ENCODE results near the gene PSMB11.

Gene PSMB11

DNA sequence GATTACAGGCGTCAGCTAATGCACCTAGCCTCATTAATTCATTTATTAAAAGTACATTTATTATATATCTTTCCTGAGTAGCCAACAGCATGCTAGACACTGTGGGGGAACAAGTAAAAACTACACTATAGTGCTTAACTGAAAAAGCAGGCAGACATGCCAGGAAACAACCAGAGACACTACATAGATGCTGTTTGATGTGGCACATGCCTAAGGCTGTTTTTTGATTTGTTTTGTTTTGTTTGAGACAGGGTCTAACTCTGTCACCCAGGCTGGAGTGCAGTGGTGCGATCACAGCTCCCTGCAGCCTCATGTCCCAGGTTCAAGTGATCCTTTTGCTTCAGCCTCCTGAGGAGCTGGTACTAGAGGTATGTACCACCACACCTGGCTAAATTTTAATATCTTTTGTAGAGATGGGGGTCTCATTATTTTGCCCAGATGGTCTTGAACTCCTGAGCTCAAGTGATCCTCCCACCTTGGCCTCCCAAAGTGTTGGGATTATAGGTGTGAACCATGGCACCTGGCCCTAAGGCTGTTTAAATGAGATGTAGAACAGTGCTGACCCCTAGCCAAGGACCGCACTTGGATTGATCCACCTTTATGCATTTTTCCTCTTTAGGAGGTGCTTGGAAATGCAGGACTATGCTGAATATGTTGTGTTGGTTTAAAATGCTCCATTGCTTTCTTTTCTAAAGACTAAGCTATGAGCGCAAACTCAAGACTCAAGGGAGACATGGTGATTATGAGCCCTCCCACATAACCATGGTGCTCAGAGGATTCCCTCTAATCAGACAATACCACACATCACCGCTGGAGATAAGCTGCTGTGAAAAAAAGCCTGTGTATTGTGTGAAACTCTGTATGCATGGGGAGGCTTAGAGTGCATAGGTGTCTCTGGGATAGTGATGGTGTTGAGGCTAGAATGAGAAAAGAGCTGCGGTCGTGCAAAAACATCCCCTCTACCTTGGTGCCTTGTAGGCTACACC, 21.6 kb upstream of the PSMB11 start:
- Histone ChIP-seq H3K27me3 (ENCODE audit: insufficient read depth, low read length) (no peaks in the 10 kb centered on the region), H3K9ac (ENCODE audit: low read depth, low read length) (no peak overlapping the region), H3K9me3 (ENCODE audit: insufficient read depth, low read depth, low read length) (no peaks in the 10 kb centered on the region), H3K36me3 (ENCODE audit: insufficient read depth, low read depth, low read length) (peaks cover 30% of the 10 kb centered on the region), H3K4me1 (ENCODE audit: insufficient read depth, low read length) (0 out of 2 replicates have a peak, but pooled peaks cover under 1% of the 10 kb centered on the region), H3K27ac (ENCODE audit: low read length) (no peak overlapping the region), H3K4me3 (ENCODE audit: low read length) (no peak overlapping the region)

DNA sequence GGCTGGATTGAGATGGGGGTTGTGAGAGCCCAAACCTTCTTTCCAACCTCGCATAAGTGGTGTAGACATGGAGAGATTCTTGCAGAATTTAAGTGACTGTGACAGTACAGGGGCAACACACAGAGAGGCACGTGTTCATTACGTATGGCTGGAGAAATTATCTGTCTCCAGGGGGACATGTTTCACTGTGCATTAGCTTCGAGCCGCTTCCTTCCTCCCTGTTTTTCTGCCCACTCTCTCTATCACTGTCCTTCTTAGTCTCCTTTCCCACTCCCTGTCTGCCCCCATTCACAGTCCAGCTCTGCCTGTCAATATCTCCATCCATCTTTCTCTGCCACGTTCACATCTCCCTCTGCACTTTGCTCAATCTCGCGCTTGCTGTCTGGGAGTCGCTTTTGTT, 20.6 kb upstream of the PSMB11 start:
- peaks cover 40% of the 10 kb centered on the region for H3K36me3 ChIP-seq (ENCODE audit: insufficient read depth, low read depth, low read length)
- H3K4me3 ChIP-seq (ENCODE audit: low read length) = no peak overlapping the region
- H3K9ac ChIP-seq (ENCODE audit: low read depth, low read length) = no peak overlapping the region
- H3K27ac ChIP-seq (ENCODE audit: low read length) = no peak overlapping the region
- 0 out of 2 replicates have a peak, but pooled peaks cover 5% of the 10 kb centered on the region for H3K4me1 ChIP-seq (ENCODE audit: insufficient read depth, low read length)
- H3K9me3 ChIP-seq (ENCODE audit: insufficient read depth, low read depth, low read length) = no peaks in the 10 kb centered on the region
- no peaks in the 10 kb centered on the region for H3K27me3 ChIP-seq (ENCODE audit: insufficient read depth, low read length)

DNA sequence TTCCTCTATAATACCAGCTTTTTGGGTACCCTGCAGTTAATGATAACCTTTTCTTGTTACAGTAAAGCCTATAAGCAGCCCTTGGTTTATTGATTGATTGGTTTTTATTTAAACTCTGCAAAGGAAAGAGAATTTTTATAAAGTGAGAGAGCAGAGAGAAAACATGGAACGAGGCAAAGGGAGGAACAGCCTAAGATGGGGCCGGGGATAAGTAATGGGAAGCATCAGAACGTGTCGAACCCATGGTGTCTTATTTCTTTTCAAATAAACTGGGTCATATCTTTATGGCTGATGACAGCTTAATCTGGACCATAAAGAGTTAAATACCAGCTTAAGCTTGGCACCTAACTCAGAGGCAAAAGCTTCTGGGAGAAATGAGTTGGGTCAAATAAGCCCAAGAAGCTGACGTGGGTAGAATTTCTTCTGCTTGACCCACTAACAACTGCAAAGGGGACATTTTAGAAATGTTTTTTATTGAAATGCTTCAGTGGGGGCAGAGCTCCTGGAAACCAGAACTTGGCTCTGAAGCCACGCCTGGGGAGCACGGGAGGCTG, 20.0 kb upstream of the PSMB11 start:
- H3K27ac ChIP-seq (ENCODE audit: low read length) = no peak overlapping the region
- no peaks in the 10 kb centered on the region for H3K27me3 ChIP-seq (ENCODE audit: insufficient read depth, low read length)
- H3K9ac ChIP-seq (ENCODE audit: low read depth, low read length) = no peak overlapping the region
- peaks cover 41% of the 10 kb centered on the region for H3K36me3 ChIP-seq (ENCODE audit: insufficient read depth, low read depth, low read length)
- 0 out of 2 replicates have a peak, but pooled peaks cover 5% of the 10 kb centered on the region for H3K4me1 ChIP-seq (ENCODE audit: insufficient read depth, low read length)
- no peak overlapping the region for H3K4me3 ChIP-seq (ENCODE audit: low read length)
- no peaks in the 10 kb centered on the region for H3K9me3 ChIP-seq (ENCODE audit: insufficient read depth, low read depth, low read length)

DNA sequence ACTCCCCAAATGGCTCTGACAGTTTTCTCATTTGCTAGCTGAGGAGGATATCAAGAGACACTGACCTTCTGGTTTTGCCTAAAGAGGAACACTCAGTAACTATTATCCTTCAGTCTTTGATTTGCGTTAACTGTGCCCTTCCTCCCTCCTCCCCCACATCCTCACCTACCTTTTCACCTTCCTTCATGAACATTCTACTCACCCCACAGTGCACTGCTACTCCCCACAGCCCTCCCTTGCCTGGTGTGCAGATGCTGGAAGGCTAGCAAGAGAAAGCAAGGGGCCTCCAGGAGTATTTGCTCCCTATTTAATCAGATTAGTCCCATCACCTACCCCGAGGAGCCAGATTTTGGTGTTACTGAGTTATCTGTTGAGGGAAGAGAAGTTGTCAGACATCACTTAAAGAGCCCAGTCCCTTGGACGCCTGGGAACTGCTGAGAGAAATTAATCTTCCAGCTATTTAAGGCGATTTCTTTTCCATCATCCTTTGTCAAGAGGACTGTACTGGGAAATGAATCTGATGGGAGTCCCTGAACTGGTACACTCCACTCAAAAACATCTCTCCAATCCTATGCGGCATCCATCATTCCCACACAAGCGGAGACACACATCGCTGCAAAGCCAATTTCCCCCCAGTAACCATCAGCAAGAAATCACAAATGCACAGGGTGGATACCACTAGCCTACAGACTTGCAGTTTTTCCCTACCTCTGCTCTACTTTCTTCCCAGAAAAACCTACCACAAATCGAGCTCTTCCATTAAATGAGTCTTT, 18.8 kb upstream of the PSMB11 start:
- Histone ChIP-seq H3K27ac (ENCODE audit: low read length) (no peak overlapping the region), H3K4me3 (ENCODE audit: low read length) (no peak overlapping the region), H3K9ac (ENCODE audit: low read depth, low read length) (no peak overlapping the region), H3K9me3 (ENCODE audit: insufficient read depth, low read depth, low read length) (no peaks in the 10 kb centered on the region), H3K4me1 (ENCODE audit: insufficient read depth, low read length) (0 out of 2 replicates have a peak, but pooled peaks cover 5% of the 10 kb centered on the region), H3K36me3 (ENCODE audit: insufficient read depth, low read depth, low read length) (peaks cover 49% of the 10 kb centered on the region), H3K27me3 (ENCODE audit: insufficient read depth, low read length) (no peaks in the 10 kb centered on the region)

DNA sequence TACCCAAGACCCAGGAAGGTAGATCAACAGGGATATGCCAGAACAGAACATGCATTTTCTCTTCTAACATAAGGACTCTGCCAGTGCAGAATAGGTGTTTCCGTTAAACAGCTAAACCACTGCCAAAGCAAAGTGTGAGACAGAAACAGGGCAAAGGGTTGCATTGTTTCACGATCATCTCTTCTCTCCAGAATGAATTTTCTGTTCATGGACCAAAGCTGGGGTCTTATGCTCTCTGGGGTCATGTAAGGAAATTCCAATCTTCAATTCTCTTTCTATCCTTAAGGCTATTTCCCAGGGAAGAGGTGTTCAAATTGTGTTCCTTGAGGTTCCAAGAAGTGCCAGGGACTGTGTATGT, 18.2 kb upstream of the PSMB11 start:
- no peaks in the 10 kb centered on the region for H3K9me3 ChIP-seq (ENCODE audit: insufficient read depth, low read depth, low read length)
- H3K36me3 ChIP-seq (ENCODE audit: insufficient read depth, low read depth, low read length) = peaks cover 55% of the 10 kb centered on the region
- H3K27me3 ChIP-seq (ENCODE audit: insufficient read depth, low read length) = no peaks in the 10 kb centered on the region
- H3K9ac ChIP-seq (ENCODE audit: low read depth, low read length) = no peak overlapping the region
- no peak overlapping the region for H3K27ac ChIP-seq (ENCODE audit: low read length)
- H3K4me3 ChIP-seq (ENCODE audit: low read length) = no peak overlapping the region
- H3K4me1 ChIP-seq (ENCODE audit: insufficient read depth, low read length) = 0 out of 2 replicates have a peak, but pooled peaks cover 5% of the 10 kb centered on the region

DNA sequence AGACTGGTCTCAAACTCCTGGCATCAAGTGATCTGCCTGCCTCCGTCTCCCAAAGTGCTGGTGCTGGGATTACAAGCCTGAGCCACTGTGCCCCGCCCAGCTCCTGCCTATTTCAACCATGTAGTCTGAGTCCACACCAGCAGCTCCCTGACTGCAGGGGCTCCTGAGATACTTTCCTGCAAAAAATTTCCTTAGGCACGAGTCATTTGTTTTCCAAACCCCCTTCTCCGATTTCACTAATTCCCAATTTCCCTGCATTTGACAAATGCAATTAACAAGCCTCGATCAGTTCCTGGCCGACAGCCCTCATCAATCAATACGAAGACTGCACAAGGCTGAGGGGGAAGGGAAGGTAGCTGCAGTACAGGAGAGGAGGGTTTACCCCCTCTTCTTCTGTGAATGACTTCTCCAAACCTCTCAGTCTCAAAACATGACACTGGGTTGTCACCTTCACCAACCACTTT, 17.4 kb upstream of the PSMB11 start:
- Histone ChIP-seq H3K27me3 (ENCODE audit: insufficient read depth, low read length) (no peaks in the 10 kb centered on the region), H3K36me3 (ENCODE audit: insufficient read depth, low read depth, low read length) (peaks cover 63% of the 10 kb centered on the region), H3K4me3 (ENCODE audit: low read length) (no peak overlapping the region), H3K4me1 (ENCODE audit: insufficient read depth, low read length) (0 out of 2 replicates have a peak, but pooled peaks cover 5% of the 10 kb centered on the region), H3K9me3 (ENCODE audit: insufficient read depth, low read depth, low read length) (no peaks in the 10 kb centered on the region), H3K9ac (ENCODE audit: low read depth, low read length) (no peak overlapping the region), H3K27ac (ENCODE audit: low read length) (no peak overlapping the region)

DNA sequence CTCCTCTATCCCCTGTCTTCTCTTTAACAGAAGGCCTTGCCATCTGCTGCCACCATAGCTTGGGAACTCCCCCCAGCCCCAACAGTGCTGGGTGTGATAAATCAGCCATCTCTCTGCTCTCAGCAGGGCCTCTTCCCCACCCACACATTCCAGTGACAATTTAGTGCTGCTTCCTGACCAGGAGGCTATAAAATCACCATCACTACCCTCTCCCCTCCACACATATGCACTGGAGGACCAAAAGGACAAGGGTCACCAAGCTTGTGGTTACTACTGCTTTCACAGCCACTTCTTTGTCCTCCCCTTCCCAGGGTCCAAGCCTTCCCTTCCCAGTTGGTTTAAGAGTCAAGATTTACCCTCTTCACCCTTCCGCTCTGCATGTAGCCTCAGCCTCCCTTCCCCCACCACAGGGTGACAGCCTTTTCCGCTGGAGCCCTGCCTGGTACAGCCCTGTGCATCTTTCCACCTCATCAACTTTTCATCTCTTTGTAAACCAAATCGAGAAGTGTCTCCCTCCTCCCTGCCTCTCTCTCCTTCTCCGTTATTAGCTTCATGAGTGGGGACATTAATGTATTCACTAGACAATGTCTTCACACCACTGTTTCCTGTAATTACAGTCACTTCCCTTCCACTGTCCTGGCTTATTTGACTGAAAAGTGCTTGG, 16.7 kb upstream of the PSMB11 start:
- no peak overlapping the region for H3K27ac ChIP-seq (ENCODE audit: low read length)
- H3K4me3 ChIP-seq (ENCODE audit: low read length) = no peak overlapping the region
- H3K9ac ChIP-seq (ENCODE audit: low read depth, low read length) = no peak overlapping the region

DNA sequence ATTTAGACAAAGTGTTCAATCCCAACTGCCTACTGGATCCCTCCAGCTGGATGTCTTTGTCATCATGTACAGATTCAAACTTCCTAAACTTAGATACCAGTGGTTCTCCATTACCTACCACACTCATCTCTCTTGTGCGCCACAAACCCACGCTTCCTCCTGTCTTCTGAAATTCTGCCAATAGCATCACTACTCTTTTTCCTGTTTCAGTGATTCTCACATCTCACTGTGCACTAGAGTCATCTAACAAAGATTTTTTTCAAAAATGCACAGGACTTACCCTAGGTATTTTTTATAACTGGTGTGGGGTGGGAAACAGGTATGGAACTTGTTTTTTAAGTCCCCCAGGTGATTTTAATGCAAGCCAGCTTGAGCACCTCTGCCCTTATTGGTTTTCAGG, 13.2 kb upstream of the PSMB11 start:
- Histone ChIP-seq H3K4me1 (ENCODE audit: insufficient read depth, low read length) (0 out of 2 replicates have a peak, but pooled peaks cover 5% of the 10 kb centered on the region), H3K9ac (ENCODE audit: low read depth, low read length) (no peak overlapping the region), H3K36me3 (ENCODE audit: insufficient read depth, low read depth, low read length) (peaks cover 84% of the 10 kb centered on the region), H3K9me3 (ENCODE audit: insufficient read depth, low read depth, low read length) (no peaks in the 10 kb centered on the region), H3K4me3 (ENCODE audit: low read length) (no peak overlapping the region), H3K27ac (ENCODE audit: low read length) (no peak overlapping the region), H3K27me3 (ENCODE audit: insufficient read depth, low read length) (no peaks in the 10 kb centered on the region)

More for the DNA sequence above, 16.7 kb upstream of the PSMB11 start:
- Histone ChIP-seq H3K27me3 (ENCODE audit: insufficient read depth, low read length) (no peaks in the 10 kb centered on the region), H3K4me1 (ENCODE audit: insufficient read depth, low read length) (0 out of 2 replicates have a peak, but pooled peaks cover 5% of the 10 kb centered on the region), H3K9me3 (ENCODE audit: insufficient read depth, low read depth, low read length) (no peaks in the 10 kb centered on the region), H3K36me3 (ENCODE audit: insufficient read depth, low read depth, low read length) (peaks cover 64% of the 10 kb centered on the region)

DNA sequence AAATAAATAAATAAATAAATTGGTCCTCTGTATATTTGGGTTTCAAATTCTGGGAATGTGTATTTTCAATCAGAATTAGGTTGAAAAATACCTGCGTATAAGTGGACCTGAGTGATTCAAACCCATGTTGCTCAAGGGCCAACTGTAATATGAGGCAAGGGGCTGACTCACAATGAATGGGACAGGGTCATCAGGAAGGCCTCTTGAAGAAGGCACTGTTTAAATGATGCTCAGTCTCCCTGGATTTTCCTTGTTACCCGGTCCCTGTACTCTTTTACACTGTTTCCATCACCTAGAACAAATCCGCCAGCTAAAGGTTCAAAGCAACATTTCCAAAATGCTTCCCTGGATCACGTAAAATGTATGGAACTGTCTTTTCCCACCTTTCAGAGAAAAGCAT, 11.1 kb upstream of the PSMB11 start:
- H3K27me3 ChIP-seq (ENCODE audit: insufficient read depth, low read length) = no peaks in the 10 kb centered on the region
- peaks cover 5% of the 10 kb centered on the region; the same call in 1 of the 2 replicates for H3K4me1 ChIP-seq (ENCODE audit: insufficient read depth, low read length)
- no peak overlapping the region for H3K4me3 ChIP-seq (ENCODE audit: low read length)
- peaks cover 63% of the 10 kb centered on the region for H3K36me3 ChIP-seq (ENCODE audit: insufficient read depth, low read depth, low read length)
- no peak overlapping the region for H3K9ac ChIP-seq (ENCODE audit: low read depth, low read length)
- H3K27ac ChIP-seq (ENCODE audit: low read length) = no peak overlapping the region
- H3K9me3 ChIP-seq (ENCODE audit: insufficient read depth, low read depth, low read length) = no peaks in the 10 kb centered on the region

DNA sequence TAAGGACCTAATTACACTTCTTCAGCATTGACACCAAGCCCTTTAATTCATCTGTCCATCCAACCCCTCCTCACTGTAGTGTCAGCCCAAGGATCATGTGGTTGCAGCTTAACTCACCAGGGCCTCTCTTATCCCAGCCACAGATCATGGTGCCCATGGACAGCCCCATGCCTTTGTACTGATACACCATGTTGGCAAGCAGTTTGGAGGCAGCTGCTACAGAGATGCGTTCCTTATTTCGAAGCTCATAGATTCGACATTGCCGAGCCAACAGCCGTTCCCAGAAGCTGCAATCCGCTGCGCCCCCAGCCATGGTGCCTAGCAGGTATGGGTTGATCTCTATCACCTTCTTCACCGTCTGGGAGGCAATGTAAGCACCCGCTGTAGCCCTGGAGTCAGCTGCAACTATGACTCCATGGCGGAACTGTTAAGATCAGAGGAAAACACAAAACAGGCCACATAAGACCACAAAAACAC, 8.7 kb upstream of the PSMB11 start:
- Histone ChIP-seq H3K36me3 (ENCODE audit: insufficient read depth, low read depth, low read length) (peaks cover 48% of the 10 kb centered on the region), H3K27ac (ENCODE audit: low read length) (no peak overlapping the region), H3K4me3 (ENCODE audit: low read length) (peak overlapping the region; percentile 80), H3K9ac (ENCODE audit: low read depth, low read length) (peak overlapping the region; percentile 99; the same call in 1 of the 2 replicates), H3K27me3 (ENCODE audit: insufficient read depth, low read length) (no peaks in the 10 kb centered on the region), H3K9me3 (ENCODE audit: insufficient read depth, low read depth, low read length) (no peaks in the 10 kb centered on the region), H3K4me1 (ENCODE audit: insufficient read depth, low read length) (peaks cover 5% of the 10 kb centered on the region; the same call in 1 of the 2 replicates)

All from iPS-20b (cell line).